Activated CD4-positive, alpha-beta T cell treated with anti-CD3 and anti-CD28 coated beads for 36 hours (primary cell): ENCODE data around the gene GNAI3. TPM values are rescaled to one million over a fixed set of nuclear protein-coding genes. Genes with fewer than 3 reads are reported as not detected.

Source experiments
- ATAC-seq: fragments of 200-7000 bp; cut with Tn5 transposase; one replicate; pipeline ENCODE4 v1.10.0; 2021; ENCODE audit warnings: mild to moderate bottlenecking, moderate library complexity
- CTCF ChIA-PET: fragments of 350-600 bp; sonication (Branson Sonifier 250); formaldehyde crosslinking; loops from one replicate; lab custom pipeline; 2021; ENCODE audit warnings: antibody characterized with exemption; lab: Charles Lee
- POLR2A ChIA-PET: fragments of 350-600 bp; sonication (Branson Sonifier 250); formaldehyde crosslinking; loops from one replicate; lab custom pipeline; 2021; ENCODE audit warnings: antibody characterized with exemption, inconsistent platforms; lab: Charles Lee
- DNase-seq: peaks from one replicate; pipeline ENCODE4 v3.0.0-alpha.2; 2020
- H3K27ac Mint-ChIP-seq: one replicate; pipeline ENCODE4 v1.8.0; 2021; ENCODE audit warnings: mixed read lengths
- H3K27me3 Mint-ChIP-seq: one replicate; pipeline ENCODE4 v1.8.0; 2021; ENCODE audit warnings: mixed read lengths
- H3K36me3 Mint-ChIP-seq: one replicate; pipeline ENCODE4 v1.8.0; 2021; ENCODE audit warnings: low read depth, mixed read lengths
- H3K4me1 Mint-ChIP-seq: one replicate; pipeline ENCODE4 v1.8.0; 2021; ENCODE audit warnings: mixed read lengths
- H3K4me3 Mint-ChIP-seq: one replicate; pipeline ENCODE4 v1.8.0; 2021; ENCODE audit warnings: mild to moderate bottlenecking, moderate library complexity, mixed read lengths
- H3K9me3 Mint-ChIP-seq: one replicate; pipeline ENCODE4 v1.8.0; 2021; ENCODE audit warnings: low read depth, mixed read lengths
- intact Hi-C, 2 experiments: fragments of 100-400 bp; cut with DNase I in 1 of 2; cut with micrococcal nuclease in 1 of 2; formaldehyde crosslinking; loops; one replicate each; pipeline versions ENCODE4 v1.14.2 to v1.15.1; 2022 to 2024; cut with DNase I, micrococcal nuclease
- total RNA-seq, 2 experiments: library from RNA; stranded (reverse); gene quantifications; one replicate each; pipeline ENCODE4 v1.2.3, GENCODE V29; 2021

GNAI3 gene
- total RNA-seq, 2 experiments from 2014 or later, result 7.1 to 9.6 TPM

DNA sequence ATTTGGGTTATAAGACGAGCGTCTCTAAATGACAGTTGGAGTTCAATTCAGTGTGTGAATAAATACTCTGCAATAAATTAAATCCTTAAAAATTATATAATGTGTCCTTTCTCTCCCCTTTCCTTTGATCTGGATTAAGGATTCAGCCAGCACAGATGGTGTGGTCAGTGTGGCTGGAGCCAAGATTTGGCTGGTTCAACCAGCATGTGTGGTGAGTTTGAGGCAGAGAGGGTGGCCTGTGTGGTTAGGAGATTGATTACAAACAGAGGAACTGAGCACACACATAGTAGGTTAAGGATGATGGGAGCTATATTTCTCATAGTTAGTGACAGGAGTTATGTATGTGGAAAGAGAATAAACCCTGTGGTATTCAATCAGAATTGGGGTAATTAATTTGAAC lies 24.7 kb upstream of the GNAI3 start:
- no peaks in the 10 kb centered on the region for H3K36me3 Mint-ChIP-seq
- H3K4me3 Mint-ChIP-seq, result no peak overlapping the region
- DNase-seq (no peak), ATAC-seq (no peak)
- no peaks in the 10 kb centered on the region for H3K27me3 Mint-ChIP-seq
- ChIA-PET CTCF (interaction anchor here (1.1 to 21.9 kb wide), 3 partner anchors 9 to 124 kb away, joined by 3 to 864 read pairs (median 12); partner anchors contain the start of genes AMIGO1 and CYB561D1), POLR2A (no interaction called here)
- H3K9me3 Mint-ChIP-seq, result no peaks in the 10 kb centered on the region
- H3K4me1 Mint-ChIP-seq, result no peaks in the 10 kb centered on the region
- intact Hi-C loops, result no loop called here
- H3K27ac Mint-ChIP-seq, result no peak overlapping the region

DNA sequence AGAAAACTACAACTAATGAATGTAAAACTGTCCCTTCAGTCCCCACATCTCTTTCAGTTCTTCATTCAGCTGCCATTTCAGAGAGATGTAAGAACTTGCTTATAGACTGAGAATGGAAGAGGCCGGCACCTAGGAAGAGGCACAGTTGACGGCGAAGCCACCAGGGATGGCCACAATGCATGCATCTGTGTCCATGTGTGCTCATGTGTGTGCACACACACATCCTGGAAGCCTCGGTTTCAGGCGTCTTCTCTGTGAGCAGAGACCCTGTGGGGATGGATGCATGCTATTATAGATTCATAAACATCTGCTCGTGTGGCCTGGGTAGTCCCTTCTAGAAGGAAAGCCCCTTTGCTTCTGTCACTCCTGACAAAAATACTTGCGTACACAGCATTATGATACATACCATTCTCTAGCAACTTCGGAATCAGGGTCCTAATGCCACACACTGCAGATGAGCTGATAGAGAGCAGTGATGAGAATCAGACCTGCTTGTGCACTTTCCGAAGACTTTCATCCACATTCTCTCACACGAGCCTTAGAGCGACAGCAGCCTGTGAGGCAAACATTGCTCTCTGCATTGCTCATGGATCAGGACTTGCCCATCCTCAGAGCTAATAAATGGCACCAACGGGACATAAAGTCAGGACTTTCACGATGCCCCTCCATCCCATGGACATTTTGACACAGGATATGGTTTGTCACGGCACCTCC lies 21.2 kb upstream of the GNAI3 start:
- intact Hi-C loops, result no loop called here
- ATAC-seq, result no peak

DNA sequence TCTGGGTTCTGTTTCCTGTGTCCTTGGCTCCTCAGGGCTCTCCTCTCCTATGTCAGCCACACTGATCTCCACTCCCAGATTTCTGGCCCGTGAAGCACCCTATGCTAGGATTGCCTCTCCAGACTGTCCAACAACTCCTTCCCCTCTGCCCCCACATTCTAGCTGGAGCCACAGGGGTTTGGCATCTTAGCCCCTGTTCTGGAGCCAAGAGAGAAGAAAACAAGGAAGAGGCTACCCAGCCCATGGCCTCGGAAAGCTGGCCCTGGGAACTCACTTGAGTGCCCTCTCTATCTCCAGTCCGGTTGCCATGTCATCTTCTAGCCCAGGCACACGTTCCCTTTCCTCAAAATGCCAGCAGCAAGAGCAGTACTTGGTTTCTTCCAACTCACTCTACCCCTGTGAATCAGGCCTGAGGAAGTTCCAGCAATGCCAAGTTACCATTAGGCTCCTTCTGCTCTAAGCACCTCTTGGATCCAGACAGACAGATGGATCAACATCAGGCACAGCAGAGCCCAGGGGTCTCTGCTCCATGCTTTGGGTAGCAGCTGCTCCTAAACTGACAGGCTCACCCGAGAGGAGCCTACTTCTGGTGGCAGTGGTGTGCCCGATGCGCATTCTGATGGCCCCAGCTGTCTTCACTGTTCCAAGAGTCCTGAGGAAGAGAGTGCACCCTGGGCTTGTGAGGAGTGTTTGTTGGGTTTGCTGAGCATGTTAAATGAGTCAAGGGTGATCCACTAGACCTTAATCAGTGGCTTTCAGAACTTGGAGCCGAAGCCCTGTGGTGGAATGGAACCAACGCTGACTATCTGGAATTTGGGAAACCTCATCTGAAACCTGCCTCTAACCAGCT lies 20.3 kb upstream of the GNAI3 start:
- ChIA-PET POLR2A (interaction anchor here (0.5 to 1.3 kb wide), 2 partner anchors 38 to 871 kb away, joined by 3 to 4 read pairs; no protein-coding TSS in a partner anchor), CTCF (interaction anchor here (1.2 to 21.9 kb wide), 3 partner anchors 13 to 45 kb away, joined by 4 to 864 read pairs (median 11); partner anchors contain the start of genes AMIGO1, ATXN7L2 and CYB561D1)
- Mint-ChIP-seq H3K4me1 (peaks cover 22% of the 10 kb centered on the region), H3K27me3 (no peaks in the 10 kb centered on the region), H3K36me3 (no peaks in the 10 kb centered on the region), H3K4me3 (no peak overlapping the region), H3K9me3 (no peaks in the 10 kb centered on the region), H3K27ac (no peak overlapping the region)
- ATAC-seq (no peak), DNase-seq (no peak)
- intact Hi-C loops, result no loop called here

More for the DNA sequence above, 21.2 kb upstream of the GNAI3 start:
- Mint-ChIP-seq H3K4me1 (peaks cover 16% of the 10 kb centered on the region), H3K9me3 (no peaks in the 10 kb centered on the region), H3K4me3 (no peak overlapping the region), H3K27ac (no peak overlapping the region), H3K27me3 (no peaks in the 10 kb centered on the region), H3K36me3 (no peaks in the 10 kb centered on the region)
- POLR2A ChIA-PET, result no interaction called here
- CTCF ChIA-PET, result interaction anchor here (0.6 to 21.9 kb wide), 3 partner anchors 12 to 26 kb away, joined by 3 to 864 read pairs (median 4); partner anchors contain the start of genes AMIGO1 and CYB561D1
- DNase-seq, result no peak

DNA sequence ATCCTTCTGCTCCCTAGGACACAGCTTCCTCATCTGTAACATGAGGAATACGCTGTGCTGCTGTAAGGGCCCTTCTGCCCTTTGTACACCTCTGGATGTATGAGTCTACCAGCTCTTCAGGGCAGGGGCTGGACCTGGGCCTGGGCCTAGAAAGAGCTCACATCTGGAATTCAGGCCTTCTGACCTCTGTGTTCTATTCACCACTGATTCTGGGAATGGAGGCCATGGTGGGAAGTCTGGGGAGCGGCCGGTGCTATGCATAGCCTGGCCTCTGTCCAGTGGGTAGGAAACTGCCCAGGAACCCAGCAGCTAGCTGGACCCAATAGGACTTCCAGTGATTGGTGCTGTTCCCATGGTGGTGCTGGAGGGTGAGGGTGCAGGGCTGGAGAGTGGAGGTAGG lies 19.7 kb upstream of the GNAI3 start:
- Mint-ChIP-seq H3K36me3 (no peaks in the 10 kb centered on the region), H3K4me3 (no peak overlapping the region), H3K27me3 (no peaks in the 10 kb centered on the region), H3K9me3 (no peaks in the 10 kb centered on the region), H3K27ac (no peak overlapping the region), H3K4me1 (peaks cover 22% of the 10 kb centered on the region)
- DNase-seq, result no peak
- ChIA-PET CTCF (interaction anchor here (0.7 to 21.9 kb wide), 5 partner anchors 13 to 106 kb away, joined by 3 to 864 read pairs (median 7); partner anchors contain the start of genes AMIGO1, ATXN7L2, CYB561D1 and GNAI3), POLR2A (interaction anchor here (0.5 to 1.3 kb wide), 2 partner anchors 39 to 871 kb away, joined by 3 to 4 read pairs; no protein-coding TSS in a partner anchor)
- intact Hi-C loops, result no loop called here
- ATAC-seq, result no peak

DNA sequence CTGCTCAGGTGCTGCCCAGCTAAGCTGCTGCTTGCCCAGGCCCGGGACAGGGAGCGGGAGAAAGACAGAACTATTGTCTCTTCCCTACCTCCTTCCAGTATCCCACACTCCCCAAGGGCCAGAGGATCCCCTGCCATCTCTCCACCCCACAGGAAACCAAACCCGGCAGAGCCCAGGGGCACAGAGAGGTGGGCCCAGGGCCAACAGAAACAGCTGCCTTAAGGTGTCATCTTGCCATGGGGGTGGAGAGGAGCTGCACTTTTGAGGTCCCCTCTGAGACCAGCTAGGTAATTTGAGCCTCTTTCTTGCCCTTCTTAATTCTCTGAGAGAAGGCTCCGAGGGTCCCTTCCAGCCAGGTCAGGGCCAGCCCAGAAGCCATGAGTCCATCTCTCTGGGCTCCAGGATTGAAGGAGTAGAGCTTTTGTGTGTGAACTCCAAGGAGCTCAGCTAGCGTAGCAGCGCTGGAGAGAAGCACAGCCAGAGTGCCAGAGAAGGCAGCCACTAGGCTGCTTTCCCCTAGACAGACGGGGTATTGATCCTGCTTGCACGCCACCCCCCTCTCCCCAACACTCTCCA lies 18.4 kb upstream of the GNAI3 start:
- Mint-ChIP-seq H3K27me3 (no peaks in the 10 kb centered on the region), H3K4me1 (peaks cover 22% of the 10 kb centered on the region), H3K36me3 (no peaks in the 10 kb centered on the region), H3K27ac (no peak overlapping the region), H3K4me3 (no peak overlapping the region), H3K9me3 (no peaks in the 10 kb centered on the region)
- ATAC-seq (no peak), DNase-seq (no peak)
- POLR2A ChIA-PET, result interaction anchor here (0.7 to 1.0 kb wide), 2 partner anchors 14 to 105 kb away, joined by 3 to 4 read pairs; no protein-coding TSS in a partner anchor
- CTCF ChIA-PET, result interaction anchor here (0.7 to 21.9 kb wide), 10 partner anchors 8 to 253 kb away, joined by 3 to 864 read pairs (median 6); partner anchors contain the start of genes AMIGO1, ATXN7L2, CYB561D1 and GNAI3
- intact Hi-C loops, result no loop called here

DNA sequence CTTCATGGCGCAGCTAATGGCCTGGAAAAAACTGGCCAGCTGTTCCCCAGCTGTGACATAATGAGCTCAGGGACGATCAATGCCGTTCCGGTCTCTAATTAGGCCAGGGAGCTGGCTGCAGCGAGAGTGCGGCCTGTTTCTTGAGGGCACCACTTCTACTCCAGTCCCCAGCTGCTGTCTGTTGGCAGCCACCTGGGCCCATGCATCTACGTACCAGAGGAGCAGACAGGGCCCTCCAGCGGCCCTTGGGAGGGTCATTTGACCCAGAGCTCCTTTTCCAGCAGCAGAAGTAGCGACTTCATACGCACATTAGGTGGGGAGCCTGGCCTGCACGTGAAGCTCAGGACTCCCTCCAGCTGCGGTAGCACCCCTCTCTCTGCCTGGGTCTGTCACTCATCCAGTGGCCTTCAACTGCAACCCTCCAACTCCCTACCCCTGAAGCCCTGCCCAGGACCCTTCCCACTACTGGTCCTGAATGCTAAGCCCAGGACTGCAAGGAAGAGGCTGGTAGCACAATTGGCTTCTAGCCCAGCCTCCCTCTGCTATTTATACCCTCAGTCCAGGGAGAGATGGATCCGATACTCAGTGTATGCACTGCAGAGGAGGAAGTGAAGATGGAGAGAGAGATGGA lies 17.8 kb upstream of the GNAI3 start:
- DNase-seq (no peak), ATAC-seq (no peak)
- ChIA-PET POLR2A (interaction anchor here (0.7 kb wide), 1 partner anchor 14 kb away, joined by 3 read pairs; no protein-coding TSS in a partner anchor), CTCF (interaction anchor here (0.7 to 21.9 kb wide), 10 partner anchors 9 to 254 kb away, joined by 3 to 864 read pairs (median 9); partner anchors contain the start of genes AMIGO1, ATXN7L2, CYB561D1 and GNAI3)
- peaks cover 22% of the 10 kb centered on the region for H3K4me1 Mint-ChIP-seq
- H3K27ac Mint-ChIP-seq, result peak overlapping the region; percentile 49
- H3K9me3 Mint-ChIP-seq, result no peaks in the 10 kb centered on the region
- no peak overlapping the region for H3K4me3 Mint-ChIP-seq
- H3K36me3 Mint-ChIP-seq, result no peaks in the 10 kb centered on the region
- no peaks in the 10 kb centered on the region for H3K27me3 Mint-ChIP-seq
- intact Hi-C loops, result no loop called here

GRCh38 chr1:109531380-109531779 lies 17.0 kb upstream of the GNAI3 start:
- intact Hi-C loops, result no loop called here
- no peak for ATAC-seq

GRCh38 chr1:109531826-109532364 lies 16.5 kb upstream of the GNAI3 start:
- intact Hi-C loops, result loop anchor here (1.0 to 2.0 kb wide), 13 partner anchors 34 to 489 kb away; partner anchors contain the start of genes CYB561D1 (in 2 of the 2), PSMA5 (in 2 of the 2), PSRC1 (in 1 of the 2) and WDR47 (in 1 of the 2)
- ChIA-PET POLR2A (interaction anchor here (0.6 to 1.6 kb wide), 6 partner anchors 27 to 864 kb away, joined by 3 to 11 read pairs (median 4); partner anchors contain the start of genes CYB561D1 and PSMA5), CTCF (interaction anchor here (0.6 to 21.9 kb wide), 43 partner anchors 8 to 781 kb away, joined by 3 to 864 read pairs (median 5); partner anchors contain the start of genes AHCYL1, AMIGO1, ATXN7L2 and CYB561D1)
- Mint-ChIP-seq H3K4me3 (no peak overlapping the region), H3K36me3 (no peaks in the 10 kb centered on the region), H3K27me3 (no peaks in the 10 kb centered on the region), H3K9me3 (no peaks in the 10 kb centered on the region), H3K27ac (peak overlapping the region; percentile 71), H3K4me1 (peaks cover 22% of the 10 kb centered on the region)
- DNase-seq (peak; percentile 20), ATAC-seq (no peak)

More at GRCh38 chr1:109531380-109531779, 17.0 kb upstream of the GNAI3 start:
- Mint-ChIP-seq H3K4me3 (no peak overlapping the region), H3K27ac (peak overlapping the region; percentile 49), H3K9me3 (no peaks in the 10 kb centered on the region), H3K27me3 (no peaks in the 10 kb centered on the region), H3K36me3 (no peaks in the 10 kb centered on the region), H3K4me1 (peaks cover 22% of the 10 kb centered on the region)
- CTCF ChIA-PET, result interaction anchor here (0.6 to 21.9 kb wide), 34 partner anchors 9 to 780 kb away, joined by 3 to 864 read pairs (median 5); partner anchors contain the start of genes AHCYL1, AMIGO1, ATXN7L2 and CYB561D1
- POLR2A ChIA-PET, result interaction anchor here (1.0 to 1.3 kb wide), 3 partner anchors 26 to 37 kb away, joined by 3 to 4 read pairs (median 3); partner anchors contain the start of gene CYB561D1
- no peak for DNase-seq

GRCh38 chr1:109532365-109533136 lies 15.9 kb upstream of the GNAI3 start:
- POLR2A ChIA-PET, result interaction anchor here (0.6 to 1.6 kb wide), 7 partner anchors 16 to 864 kb away, joined by 3 to 11 read pairs (median 3); partner anchors contain the start of genes CYB561D1, GNAI3 and PSMA5

More at GRCh38 chr1:109532365-109533136, 15.9 kb upstream of the GNAI3 start:
- Mint-ChIP-seq H3K4me1 (peaks cover 22% of the 10 kb centered on the region), H3K27me3 (no peaks in the 10 kb centered on the region), H3K9me3 (no peaks in the 10 kb centered on the region), H3K27ac (peak overlapping the region; percentile 71), H3K4me3 (peak overlapping the region; percentile 15), H3K36me3 (no peaks in the 10 kb centered on the region)
- DNase-seq (peak; percentile 95), ATAC-seq (peak; percentile 90)
- CTCF ChIA-PET, result interaction anchor here (0.6 to 21.9 kb wide), 59 partner anchors 9 to 710 kb away, joined by 3 to 864 read pairs (median 4); partner anchors contain the start of genes AHCYL1, AMIGO1, ATXN7L2 and CLCC1
- intact Hi-C loops, result loop anchor here (1.0 to 2.0 kb wide), 13 partner anchors 34 to 490 kb away; partner anchors contain the start of genes CYB561D1 (in 2 of the 2), PSMA5 (in 2 of the 2), PSRC1 (in 1 of the 2) and WDR47 (in 1 of the 2)
